GM18520 (cell line): Measurements from ENCODE around the gene FEN1.

Source experiments
- ATAC-seq: cut with Tn5 transposase; IDR thresholded peaks from one replicate; pipeline ENCODE4 v1.9.1; 2021; ENCODE audit not compliant: unreplicated experiment

The FEN1 gene

GRCh38 chr11:61774411-61774810 lies 18.3 kb upstream of the FEN1 start:
- ATAC-seq: no peak

GRCh38 chr11:61775106-61775505 lies 17.6 kb upstream of the FEN1 start:
- no peak for ATAC-seq

DNA sequence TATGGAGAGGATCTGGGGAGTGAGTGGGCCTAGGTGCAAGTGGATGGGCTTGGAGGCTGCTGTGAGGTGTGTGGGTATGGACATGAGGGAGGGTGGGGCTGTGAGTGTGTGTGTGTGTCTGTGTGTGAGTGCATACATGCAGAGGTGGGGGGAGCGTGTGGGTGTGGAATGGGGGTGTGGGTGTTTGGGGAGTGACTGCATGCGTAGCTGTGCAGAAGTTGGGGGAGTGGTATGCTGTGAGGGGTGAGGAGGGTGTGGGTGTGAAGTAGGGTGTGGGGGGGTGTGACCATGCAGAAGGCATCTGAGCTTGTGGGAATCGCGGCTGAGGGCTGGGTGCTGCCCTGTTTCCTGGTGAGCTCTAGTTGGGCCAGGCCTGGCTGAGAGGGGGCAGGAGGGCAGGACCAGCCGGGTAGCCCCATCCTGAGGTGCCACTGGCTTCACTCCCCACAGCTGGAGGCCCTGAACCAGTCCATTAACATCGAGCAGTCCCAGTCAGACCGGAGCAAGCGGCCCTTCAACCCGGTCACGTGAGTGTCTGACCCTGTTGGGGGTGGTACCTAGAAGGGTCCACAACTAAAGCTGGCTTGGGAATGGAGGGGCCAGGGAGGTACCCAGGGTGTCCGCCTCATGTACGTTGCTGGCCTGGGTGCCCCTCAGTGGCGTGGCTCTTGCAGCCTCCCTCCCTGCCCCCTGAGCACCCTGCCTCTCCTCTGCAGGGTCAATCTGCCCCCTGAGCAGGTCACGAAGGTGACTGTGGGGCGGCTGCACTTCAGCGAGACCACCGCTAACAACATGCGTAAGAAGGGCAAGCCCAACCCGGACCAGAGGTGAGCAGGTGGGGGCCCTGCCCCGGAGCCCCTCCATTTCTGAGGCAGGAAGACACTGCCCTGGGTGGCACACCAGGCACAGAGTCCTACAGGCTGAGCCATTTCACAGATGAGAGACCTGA lies 16.8 kb upstream of the FEN1 start:
- ATAC-seq: no peak

DNA sequence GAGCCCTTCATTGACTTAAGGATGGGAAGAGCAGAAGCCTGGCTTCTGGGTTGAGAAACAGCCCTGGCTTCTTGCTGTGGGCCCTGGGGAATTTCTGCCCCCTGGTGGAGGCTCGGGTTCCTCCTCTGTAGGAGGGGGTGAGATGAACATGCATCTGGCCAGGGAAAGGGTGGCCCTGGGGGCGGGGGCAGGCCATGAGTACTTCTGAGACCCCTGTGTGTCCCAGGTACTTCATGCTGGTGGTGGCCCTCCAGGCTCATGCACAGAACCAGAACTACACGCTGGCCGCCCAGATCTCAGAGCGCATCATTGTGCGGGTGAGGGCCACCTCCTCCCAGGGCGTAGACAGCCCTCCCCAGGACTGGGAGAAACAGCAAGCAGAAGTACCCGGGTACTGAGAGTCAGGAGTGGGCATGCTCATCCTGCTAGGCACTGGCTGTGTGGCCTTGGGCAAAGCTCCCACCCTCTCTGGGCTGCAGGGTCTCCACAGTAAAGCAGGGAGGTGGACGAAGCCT lies 16.1 kb upstream of the FEN1 start:
- ATAC-seq: no peak

GRCh38 chr11:61777234-61778090 lies 15.2 kb upstream of the FEN1 start:
- ATAC-seq: no peak

GRCh38 chr11:61778357-61778886 lies 14.3 kb upstream of the FEN1 start:
- no peak for ATAC-seq

GRCh38 chr11:61778920-61779650 lies 13.6 kb upstream of the FEN1 start:
- no peak for ATAC-seq

DNA sequence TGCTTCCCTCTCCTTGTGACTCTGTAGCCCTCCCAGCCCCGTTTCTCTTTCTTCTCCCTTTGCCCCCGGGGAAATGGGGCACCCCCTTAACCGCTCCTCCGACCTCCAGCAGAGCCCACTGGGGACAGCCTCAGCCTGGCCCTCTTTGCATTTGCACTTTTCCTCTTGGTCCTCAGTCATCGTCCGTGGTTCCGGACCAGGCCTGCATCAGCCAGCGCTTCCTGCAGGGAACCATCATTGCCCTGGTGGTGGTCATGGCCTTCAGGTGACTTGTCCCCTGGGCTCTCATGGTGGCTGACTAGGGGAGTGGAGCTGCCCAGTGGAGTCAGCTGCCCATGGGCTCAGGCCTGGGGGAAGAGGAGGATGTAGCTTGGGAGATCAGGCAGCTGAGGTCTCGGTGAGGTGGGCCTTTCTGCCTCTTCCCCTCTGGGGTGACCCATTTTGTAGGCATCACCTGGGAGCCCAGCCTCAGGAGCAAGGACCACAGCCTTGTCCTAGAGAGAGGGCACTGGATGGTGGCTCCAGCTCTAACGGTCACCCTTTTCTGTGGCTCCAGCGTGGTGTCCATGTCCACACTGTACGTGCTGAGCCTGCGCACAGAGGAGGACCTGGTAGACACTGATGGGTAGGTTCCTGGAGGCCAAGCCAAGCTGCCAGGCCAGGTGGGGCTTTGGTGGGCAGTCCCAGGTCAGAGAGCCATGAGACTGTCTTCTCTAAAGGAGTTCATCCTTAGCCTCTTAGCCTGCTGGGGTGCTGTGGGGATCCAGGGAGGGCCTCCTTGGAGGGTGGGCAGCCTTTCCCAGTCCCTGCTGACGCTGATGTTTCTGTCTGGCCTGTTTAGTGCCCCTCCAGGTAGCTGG lies 12.8 kb upstream of the FEN1 start:
- ATAC-seq: no peak

- no peak for ATAC-seq
These were observed 12.0 kb upstream of the FEN1 start for GRCh38 chr11:61780581-61781162.

GRCh38 chr11:61781585-61781984 lies 11.1 kb upstream of the FEN1 start:
- ATAC-seq: no peak

- no peak for ATAC-seq
These were observed 10.4 kb upstream of the FEN1 start for GRCh38 chr11:61782299-61782698.

DNA sequence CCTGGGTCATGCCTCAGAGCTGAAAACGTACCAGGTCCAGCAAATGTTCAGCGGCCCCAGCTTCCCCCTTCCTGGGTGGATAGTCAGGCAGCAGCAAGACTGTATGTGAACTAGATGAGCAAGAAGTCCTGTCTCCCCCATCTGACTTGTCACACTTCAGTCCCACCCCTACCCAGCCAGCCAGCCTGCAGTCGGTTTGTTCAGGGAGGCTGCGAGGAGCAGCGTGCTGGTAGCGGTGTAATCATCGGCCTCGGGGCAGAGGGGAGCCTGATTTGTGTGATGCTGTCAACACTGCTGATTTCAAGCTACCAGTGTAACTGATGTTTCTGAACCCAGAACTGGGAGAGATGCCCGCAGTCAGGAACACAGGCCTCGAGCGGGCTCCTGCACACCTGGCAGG lies 9.9 kb upstream of the FEN1 start:
- no peak for ATAC-seq

- no peak for ATAC-seq
These were observed 8.8 kb upstream of the FEN1 start for GRCh38 chr11:61783717-61784505.

DNA sequence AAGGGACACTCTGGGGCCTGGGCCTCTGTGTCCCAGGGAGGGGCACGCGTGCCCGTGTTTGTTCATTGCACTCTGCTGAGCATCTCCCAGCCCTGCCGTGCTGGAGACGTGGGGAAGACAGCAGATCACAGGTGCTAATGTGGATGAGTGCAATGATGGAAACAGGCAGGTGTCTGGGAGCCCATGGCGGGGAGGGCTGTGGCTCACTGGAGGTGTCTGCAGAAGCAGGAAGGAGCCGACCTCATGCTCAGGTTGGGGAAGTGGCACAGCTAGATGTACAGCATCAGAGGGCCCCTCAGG lies 8.3 kb upstream of the FEN1 start:
- ATAC-seq: no peak

DNA sequence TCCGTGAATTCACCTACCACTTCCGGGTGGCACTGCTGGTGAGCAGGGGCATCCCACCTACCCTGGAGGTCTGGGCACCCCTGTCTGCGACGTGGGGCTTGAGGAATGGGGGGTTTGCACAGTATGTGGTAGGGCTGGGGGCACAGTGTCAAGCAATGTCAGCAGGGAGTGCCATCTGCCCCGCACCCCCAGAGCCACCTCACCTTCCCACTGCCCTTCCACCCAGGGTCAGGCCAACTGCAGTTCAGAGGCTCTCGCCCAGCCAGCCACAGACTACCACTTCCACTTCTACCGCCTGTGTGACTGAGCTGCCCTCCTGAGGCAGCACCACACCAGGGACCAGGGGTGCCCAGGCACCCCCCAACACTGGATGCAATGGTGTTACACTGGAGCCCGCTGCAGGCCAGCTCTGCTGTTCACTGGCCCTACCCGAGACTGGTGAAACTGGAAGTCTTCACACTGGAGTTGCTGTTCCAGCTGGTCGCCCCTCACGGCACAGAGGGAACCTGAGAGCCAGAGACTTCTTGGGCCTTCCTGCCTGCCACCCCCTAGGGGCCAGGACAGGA lies 6.8 kb upstream of the FEN1 start:
- no peak for ATAC-seq

DNA sequence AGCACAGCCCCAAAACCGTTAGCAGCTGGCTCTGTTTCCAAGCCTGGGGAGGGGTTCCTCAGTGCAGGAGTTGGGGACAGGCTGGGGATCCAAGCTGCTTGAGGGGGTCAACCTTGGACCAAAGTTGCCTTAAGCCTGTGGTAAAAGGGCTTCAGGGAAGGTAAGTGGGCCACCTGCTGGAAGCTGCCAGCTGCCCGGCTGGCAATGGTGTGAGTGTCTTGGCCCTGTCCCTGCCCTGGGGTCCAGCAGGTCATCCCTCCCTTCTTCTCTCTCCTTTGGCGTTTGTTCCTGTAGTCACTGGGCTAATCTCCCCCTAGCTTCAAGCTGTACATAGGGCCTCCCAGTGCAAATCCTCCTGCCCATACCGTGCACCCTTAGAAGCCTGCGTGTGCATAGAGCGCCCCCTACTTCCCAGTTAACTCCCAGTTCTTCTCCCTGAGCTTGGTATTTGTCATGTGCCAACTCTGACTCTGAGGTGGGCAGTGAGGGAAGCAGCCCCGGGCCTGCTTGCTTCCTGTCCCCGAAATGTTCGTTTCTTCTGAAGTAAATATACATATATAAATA lies 4.7 kb upstream of the FEN1 start:
- ATAC-seq: no peak

GRCh38 chr11:61791737-61792309 lies 888 bp upstream of the FEN1 start:
- no peak for ATAC-seq
